ENCODE measurements around the gene SEC61B. TPM values are rescaled to one million over a fixed set of nuclear protein-coding genes. Genes with fewer than 3 reads are reported as not detected.

The SEC61B gene
- total and polyA plus RNA-seq, 2 donors (not counting 3 experiments of a cell fraction or from before 2014, with no cell fraction given) = 242 to 594 TPM

DNA sequence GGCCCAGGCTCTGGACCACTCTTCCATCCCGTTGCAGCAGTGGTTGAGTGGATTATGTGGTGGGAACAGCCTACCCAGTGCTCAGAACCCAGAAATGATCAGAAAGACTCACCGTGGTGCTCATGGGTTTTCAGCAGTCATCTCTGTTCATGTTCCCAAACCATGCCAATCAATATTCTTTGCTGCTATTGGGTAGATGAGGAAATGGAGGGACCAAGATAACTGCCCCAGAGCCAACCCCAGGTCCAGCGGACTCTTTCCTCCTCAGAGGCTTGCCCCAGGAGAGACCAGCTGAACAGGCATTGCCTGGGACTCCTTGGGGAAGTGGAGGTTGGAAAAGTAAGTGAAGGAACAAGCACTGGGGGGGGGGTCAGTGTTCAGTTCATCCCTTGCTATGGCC lies 38.5 kb upstream of the SEC61B start:
- Histone ChIP-seq H3K9me1 (replicated peaks; ENCODE audit: control insufficient read depth, extremely low read depth, insufficient read depth, low read length) (no peaks in the 10 kb centered on the region), H3K27ac (ENCODE audit: insufficient read depth, low read depth, low read length) (peak overlapping the region; percentile 88), H3K36me3 (ENCODE audit: control insufficient read depth in 2 of 2, extremely low read depth in 1 of 2, insufficient read depth in 2 of 2, low read length in 2 of 2) (no peaks in the 10 kb centered on the region), H3K4me2 (ENCODE audit: insufficient read depth, low read length) (no peak overlapping the region), H3K27me3 (ENCODE audit: control insufficient read depth in 2 of 2, insufficient read depth in 2 of 2, low read length in 2 of 2) (peaks cover 3% of the 10 kb centered on the region in 2 experiments), H4K20me1 (replicated peaks; ENCODE audit: control insufficient read depth, extremely low read depth, insufficient read depth, low read length) (no peaks in the 10 kb centered on the region), H3K4me3 (replicated peaks in 1 of 3; ENCODE audit: insufficient read depth in 1 of 3, low read depth in 1 of 3, low read length in 3 of 3) (no peak overlapping the region), H3K79me2 (ENCODE audit: control insufficient read depth, insufficient read depth, low read length) (no peaks in the 10 kb centered on the region), H3K4me1 (ENCODE audit: control insufficient read depth, extremely low read depth, insufficient read depth, low read length) (peaks cover 10% of the 10 kb centered on the region), H3K9me3 (replicated peaks; ENCODE audit: control insufficient read depth, insufficient read depth, low read length) (no peaks in the 10 kb centered on the region), H2AFZ (ENCODE audit: low read depth, low read length) (peak overlapping the region; percentile 81), H3K9ac (replicated peaks; ENCODE audit: extremely low read depth, insufficient read depth, low read length) (peak overlapping the region; percentile 62)
- ChIA-PET POLR2A (no interaction called here), CTCF (interaction anchor here (0.7 to 3.5 kb wide), 10 partner anchors 20 to 1246 kb away, joined by 3 to 30 read pairs (median 4); no protein-coding TSS in a partner anchor)
- no peak for DNase-seq (ENCODE audit: low read depth, low spot score)
- intact Hi-C loops (cut with micrococcal nuclease) = loop anchor here (1.0 to 5.0 kb wide), 13 partner anchors 20 to 1412 kb away; partner anchors contain the start of genes ERP44, INVS, NR4A3 and SEC61B
- TF ChIP-seq MAX (IDR thresholded peaks at IDR 0.05; ENCODE audit: insufficient read depth, insufficient read length) (no peak), CTCF (IDR thresholded peaks at IDR 0.05; ENCODE audit: extremely low read depth in 1 of 2, insufficient read depth in 1 of 2, low read depth in 1 of 2, low read length in 2 of 2) (no peak), POLR2A (IDR thresholded peaks at IDR 0.05; ENCODE audit: low read depth, low read length) (no peak), MYC (IDR thresholded peaks at IDR 0.05; ENCODE audit: low read depth, low read length) (no peak), GATA2 (IDR thresholded peaks at IDR 0.05; ENCODE audit: insufficient read depth, insufficient read length, low read depth, low read length) (no peak), POLR2AphosphoS5 (IDR thresholded peaks at IDR 0.05; ENCODE audit: insufficient read depth, low read depth, low read length) (no peak), JUN (IDR thresholded peaks at IDR 0.05; ENCODE audit: borderline replicate concordance, insufficient read depth, insufficient read length, low read depth) (no peak), FOS (IDR thresholded peaks at IDR 0.05; ENCODE audit: borderline replicate concordance, insufficient read depth, low read length) (no peak), EZH2 (IDR thresholded peaks at IDR 0.05; ENCODE audit: borderline replicate concordance, low read depth, low read length, severe bottlenecking) (no peak)
- no peak for FAIRE-seq
- dilution Hi-C loops (cut with MboI; ENCODE audit: extremely low pct_ligation_motif_present, low sequenced_read_pairs) = no loop called here
- no TSS peak for BruUV-seq (replicated peaks)

All from endothelial cell of umbilical vein (primary cell).